ENCODE results near the gene PAK5. TPM values are rescaled to one million over a fixed set of nuclear protein-coding genes. Genes with fewer than 3 reads are reported as not detected.

Gene PAK5
- total and polyA plus RNA-seq, 12 donors: 0.04 TPM; not detected in 11

- ATAC-seq: no peak
- DNase-seq: no peak
- no peaks in the 10 kb centered on the region for H3K36me3 ChIP-seq
- no peak overlapping the region for H3K4me3 ChIP-seq
- peaks cover 0 to 55% (median 33%) of the 10 kb centered on the region in 7 donors for H3K27me3 ChIP-seq
- H3K9me3 ChIP-seq: no peaks in the 10 kb centered on the region
- WGBS, 2 donors: 4 to 12% methylated on average over 2 of the region's 2 CpGs
- no peaks in the 10 kb centered on the region for H3K4me1 ChIP-seq
- intact Hi-C loops (cut with DNase I): no loop called here
- H3K27ac ChIP-seq: no peak overlapping the region
- TF ChIP-seq CTCF (IDR thresholded peaks at IDR 0.05): no peak
Observed at GRCh38 chr20:9572670-9573069, 266.2 kb downstream of the PAK5 start.

GRCh38 chr20:9571783-9572182, 267.1 kb downstream of the PAK5 start:
- TF ChIP-seq CTCF (IDR thresholded peaks at IDR 0.05): no peak
- H3K27me3 ChIP-seq: peaks cover 0 to 54% (median 36%) of the 10 kb centered on the region in 7 donors
- H3K9me3 ChIP-seq: no peaks in the 10 kb centered on the region
- H3K4me1 ChIP-seq: no peaks in the 10 kb centered on the region
- H3K4me3 ChIP-seq: no peak overlapping the region
- intact Hi-C loops (cut with DNase I): no loop called here
- no peaks in the 10 kb centered on the region for H3K36me3 ChIP-seq
- H3K27ac ChIP-seq: no peak overlapping the region
- 44 to 46% methylated on average over 3 of the region's 3 CpGs for whole genome bisulfite sequencing, 2 donors
- no peak for DNase-seq
- ATAC-seq: no peak

GRCh38 chr20:9570612-9571011, 268.3 kb downstream of the PAK5 start:
- Histone ChIP-seq H3K27ac (no peak overlapping the region), H3K4me3 (no peak overlapping the region), H3K9me3 (no peaks in the 10 kb centered on the region), H3K27me3 (peaks cover 0 to 55% (median 38%) of the 10 kb centered on the region in 7 donors), H3K36me3 (no peaks in the 10 kb centered on the region), H3K4me1 (no peaks in the 10 kb centered on the region)
- no peak for ATAC-seq
- TF ChIP-seq CTCF (IDR thresholded peaks at IDR 0.05): no peak
- 14 to 24% methylated on average over 2 of the region's 2 CpGs for WGBS, 2 donors
- no peak for DNase-seq
- intact Hi-C loops (cut with DNase I): no loop called here

- TF ChIP-seq CTCF (IDR thresholded peaks at IDR 0.05): no peak
- ATAC-seq (no peak), DNase-seq (no peak)
- Histone ChIP-seq H3K9me3 (no peaks in the 10 kb centered on the region), H3K4me1 (no peaks in the 10 kb centered on the region), H3K27ac (no peak overlapping the region), H3K36me3 (no peaks in the 10 kb centered on the region), H3K4me3 (no peak overlapping the region), H3K27me3 (peaks cover 0 to 41% (median 11%) of the 10 kb centered on the region in 7 donors)
- intact Hi-C loops (cut with DNase I): no loop called here
- WGBS, 2 donors: 78 to 87% methylated on average over 1 of the region's 1 CpG
Observed at GRCh38 chr20:9566977-9567376, 271.9 kb downstream of the PAK5 start.
